Heart right ventricle (tissue), 16 donors: ENCODE results near the gene MAP2K5. TPM values are rescaled to one million over a fixed set of nuclear protein-coding genes. Genes with fewer than 3 reads are reported as not detected.

Source experiments
- ATAC-seq, 8 donors: fragments of 200-7000 bp; cut with Tn5 transposase; one replicate each; pipeline ENCODE4 v1.9.1; 2020; ENCODE audit warnings: mild to moderate bottlenecking in 8 of 8, moderate library complexity in 8 of 8, moderate number of reproducible peaks in 1 of 8
- DNase-seq, 2 donors: peaks; one replicate each; pipeline ENCODE4 v3.0.0-alpha.2; 2020
- H3K27ac ChIP-seq, 10 donors: fragments of 200-600 bp; sonication (generic) in 2 of 10; one replicate each; pipeline versions ENCODE4 v1.5.0 to v1.8.0; 2020 to 2022; ENCODE audit warnings: mild to moderate bottlenecking in 3 of 10
- H3K27me3 ChIP-seq, 7 donors: fragments of 200-600 bp; one replicate each; pipeline ENCODE4 v1.8.0; 2021 to 2022; ENCODE audit warnings: mild to moderate bottlenecking in 2 of 7
- H3K36me3 ChIP-seq, 9 donors: fragments of 200-600 bp; sonication (generic) in 1 of 9; one replicate each; pipeline versions ENCODE4 v1.5.0 to v1.8.0; 2020 to 2022; ENCODE audit warnings: mild to moderate bottlenecking in 2 of 9
- H3K4me1 ChIP-seq, 9 donors: fragments of 200-600 bp; sonication (generic) in 1 of 9; one replicate each; pipeline versions ENCODE4 v1.5.0 to v1.8.0; 2020 to 2022; ENCODE audit warnings: mild to moderate bottlenecking in 4 of 9
- H3K4me3 ChIP-seq, 10 donors: fragments of 200-600 bp; sonication (generic) in 2 of 10; one replicate each; pipeline versions ENCODE4 v1.5.0 to v1.8.0; 2020 to 2022; ENCODE audit warnings: mild to moderate bottlenecking in 7 of 10, moderate library complexity in 2 of 10
- H3K9me3 ChIP-seq, 11 donors: fragments of 200-600 bp in 10 of 11; sonication (generic) in 2 of 11; one replicate each; pipeline versions ENCODE4 v1.5.0 to v1.8.0; 2013 to 2022; ENCODE audit warnings: mild to moderate bottlenecking in 2 of 11, control low read depth in 1 of 11, moderate library complexity in 1 of 11
- WGBS, 2 donors: extraction: QIAGEN DNeasy Blood & Tissue Kit; methylation state at CpG; one replicate each; pipeline ENCODE4 v1.1.7; 2013; ENCODE audit warnings: inconsistent platforms in 1 of 2; 5-methylcytosine and 5-hydroxymethylcytosine counted together
- intact Hi-C, 10 donors: fragments of 100-400 bp; cut with DNase I; formaldehyde crosslinking; loops; one replicate each; pipeline versions ENCODE4 v1.11.1 to v1.14.2; 2022
- polyA plus RNA-seq, 2 donors: library from polyadenylated mRNA; stranded (reverse); fragments of 200-250 nt; gene quantifications; one replicate each; pipeline ENCODE4 v1.2.3, GENCODE V29; 2013
- total RNA-seq, 10 donors: library from RNA; stranded (reverse); fragmentation: NEBNext Ultra II Directional in 3 of 10; extraction: Animal tissue kit (Norgen Biotek cat#: 25700) in 3 of 10; gene quantifications; one replicate each; pipeline versions ENCODE4 v1.2.1 to v1.2.4, GENCODE V29; 2021 to 2023
- TF ChIP-seq, protein P1 (sequence below), 9 donors: fragments of 200-600 bp; sonication (generic) in 2 of 9; IDR thresholded peaks; one replicate each; pipeline versions ENCODE4 v1.5.0 to v1.8.0; 2021 to 2022; ENCODE audit warnings: antibody characterized with exemption in 9 of 9, mild to moderate bottlenecking in 5 of 9, moderate library complexity in 1 of 9
- donor health status: Arrhythmogenic right ventricular cardiomyopathy.
- donor health status: ischemic (EF 13 %, LVEDD 7.1; RV severe dilation, severe dysfunction).
- donor health status: healthy with polysubstance abuse.
- donor health status: DM: no; HTN: yes; CAD: no.
- donor health status: DM: no; HTN: no; CAD: no.
- donor health status: ischemic (EF 25% LVEDD 6.9; RV normal size, moderate dysfunction).
- donor health status: ischemic (EF 25% LVEDD 5.7; RV mildly dilated, moderate dysfunction).
- donor health status: healthy.
- donor health status: DM: yes; HTN: yes; CAD: no.
- donor health status: Ischemic cardiomyopathy.
- donor health status: ischemic (EF 35%, LVEDD 5.7; RV mildly dilated, moderate dysfunction).
- donor health status: nonischemic (EF 11% LVEDD 7.7; RV severe dilation, severe dysfunction).
- donor health status: DM: yes; HTN: yes; CAD: no.
- donor health status: PGD.
- donor health status: ischemic (EF 29% LVEDD 5.4; RV normal size, mild dysfunction).
- donor health status: nonischemic (EF 23%, LVEDD 6.1; RV moderate dilation, normal function).

The MAP2K5 gene
- total and polyA plus RNA-seq, 12 donors = 7.7 to 34.3 (median 21.0) TPM

DNA sequence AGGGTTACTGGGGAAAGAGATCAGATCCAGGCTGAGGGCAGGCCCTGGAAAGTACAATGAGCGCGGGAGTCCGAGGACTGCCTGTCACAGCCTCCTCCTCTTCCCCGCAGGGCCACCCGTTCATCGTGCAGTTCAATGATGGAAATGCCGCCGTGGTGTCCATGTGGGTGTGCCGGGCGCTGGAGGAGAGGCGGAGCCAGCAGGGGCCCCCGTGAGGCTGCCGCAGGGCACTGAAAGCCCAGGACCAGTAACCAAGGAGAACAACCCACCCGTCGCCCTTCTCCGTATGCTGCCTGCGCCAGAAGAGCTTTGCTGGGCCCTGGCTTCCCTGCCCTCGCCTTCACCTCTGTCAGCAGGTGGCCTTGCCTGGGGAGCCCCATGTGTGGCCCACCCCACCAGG is 264.0 kb downstream of the MAP2K5 start:
- intact Hi-C loops = no loop called here
- TF ChIP-seq, protein P1, sequence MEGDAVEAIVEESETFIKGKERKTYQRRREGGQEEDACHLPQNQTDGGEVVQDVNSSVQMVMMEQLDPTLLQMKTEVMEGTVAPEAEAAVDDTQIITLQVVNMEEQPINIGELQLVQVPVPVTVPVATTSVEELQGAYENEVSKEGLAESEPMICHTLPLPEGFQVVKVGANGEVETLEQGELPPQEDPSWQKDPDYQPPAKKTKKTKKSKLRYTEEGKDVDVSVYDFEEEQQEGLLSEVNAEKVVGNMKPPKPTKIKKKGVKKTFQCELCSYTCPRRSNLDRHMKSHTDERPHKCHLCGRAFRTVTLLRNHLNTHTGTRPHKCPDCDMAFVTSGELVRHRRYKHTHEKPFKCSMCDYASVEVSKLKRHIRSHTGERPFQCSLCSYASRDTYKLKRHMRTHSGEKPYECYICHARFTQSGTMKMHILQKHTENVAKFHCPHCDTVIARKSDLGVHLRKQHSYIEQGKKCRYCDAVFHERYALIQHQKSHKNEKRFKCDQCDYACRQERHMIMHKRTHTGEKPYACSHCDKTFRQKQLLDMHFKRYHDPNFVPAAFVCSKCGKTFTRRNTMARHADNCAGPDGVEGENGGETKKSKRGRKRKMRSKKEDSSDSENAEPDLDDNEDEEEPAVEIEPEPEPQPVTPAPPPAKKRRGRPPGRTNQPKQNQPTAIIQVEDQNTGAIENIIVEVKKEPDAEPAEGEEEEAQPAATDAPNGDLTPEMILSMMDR (IDR thresholded peaks at IDR 0.05) = no peak
- Histone ChIP-seq H3K4me3 (no peak overlapping the region), H3K36me3 (peaks cover 0 to 24% (median 0%) of the 10 kb centered on the region in 9 donors), H3K9me3 (no peaks in the 10 kb centered on the region), H3K27ac (no peak overlapping the region), H3K4me1 (peaks cover 0 to 22% (median 0%) of the 10 kb centered on the region in 9 donors), H3K27me3 (no peaks in the 10 kb centered on the region)
- 95 to 96% methylated on average over 18 of the region's 18 CpGs for WGBS, 2 donors
- ATAC-seq (no peak), DNase-seq (no peak)

- Histone ChIP-seq H3K36me3 (peaks cover 0 to 24% (median 0%) of the 10 kb centered on the region in 9 donors), H3K27ac (no peak overlapping the region), H3K4me3 (no peak overlapping the region), H3K27me3 (no peaks in the 10 kb centered on the region), H3K4me1 (peaks cover 0 to 22% (median 0%) of the 10 kb centered on the region in 9 donors), H3K9me3 (no peaks in the 10 kb centered on the region)
- TF ChIP-seq, protein P1 (IDR thresholded peaks at IDR 0.05) = no peak
- intact Hi-C loops = no loop called here
- ATAC-seq = no peak
- WGBS, 2 donors = 92 to 96% methylated on average over 5 of the region's 5 CpGs
- no peak for DNase-seq
These were observed 264.6 kb downstream of the MAP2K5 start for GRCh38 chr15:67807141-67807540.

DNA sequence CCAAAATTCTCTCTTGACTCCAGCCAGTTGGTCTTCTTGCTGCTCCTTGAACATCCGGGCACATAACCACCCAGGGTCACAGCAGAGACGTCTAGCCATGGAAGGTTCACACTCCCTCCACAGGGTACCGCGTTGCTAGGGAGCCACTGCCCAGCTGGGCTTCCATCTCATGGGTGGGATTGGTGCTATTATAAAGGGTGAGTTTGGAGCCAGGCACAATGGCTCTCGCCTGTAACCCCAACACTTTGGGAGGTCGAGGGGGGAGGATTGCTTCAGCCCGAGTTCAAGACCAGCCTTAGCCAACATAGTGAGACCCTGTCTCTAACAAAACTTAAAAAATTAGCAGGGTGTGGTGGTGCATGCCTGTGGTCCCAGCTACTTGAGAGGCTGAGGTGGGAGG is 265.3 kb downstream of the MAP2K5 start:
- Histone ChIP-seq H3K9me3 (no peaks in the 10 kb centered on the region), H3K36me3 (peaks cover 0 to 24% (median 0%) of the 10 kb centered on the region in 9 donors), H3K4me3 (no peak overlapping the region), H3K4me1 (peaks cover 0 to 21% (median 0%) of the 10 kb centered on the region in 9 donors), H3K27ac (no peak overlapping the region), H3K27me3 (no peaks in the 10 kb centered on the region)
- ATAC-seq (no peak), DNase-seq (no peak)
- TF ChIP-seq, protein P1 (IDR thresholded peaks at IDR 0.05) = no peak
- intact Hi-C loops = no loop called here
- 96 to 97% methylated on average over 7 of the region's 7 CpGs for WGBS, 2 donors

GRCh38 chr15:67808821-67809220 is 266.3 kb downstream of the MAP2K5 start:
- ATAC-seq (no peak), DNase-seq (no peak)
- WGBS, 2 donors = 95 to 97% methylated on average over 7 of the region's 7 CpGs
- Histone ChIP-seq H3K27me3 (no peaks in the 10 kb centered on the region), H3K4me3 (no peak overlapping the region), H3K36me3 (peaks cover 0 to 24% (median 0%) of the 10 kb centered on the region in 9 donors), H3K27ac (no peak overlapping the region), H3K4me1 (peaks cover 0 to 12% (median 0%) of the 10 kb centered on the region in 9 donors), H3K9me3 (no peaks in the 10 kb centered on the region)
- TF ChIP-seq, protein P1 (IDR thresholded peaks at IDR 0.05) = no peak
- intact Hi-C loops = no loop called here
